ENCODE data around the gene SYT15B.
"Not testable (repeated sequence)": the region's sequence is repeated elsewhere in the genome, so short reads cannot be mapped to it uniquely, and the experiment has no call there.

Gene SYT15B
- total RNA-seq = 0 to 0.09 (median 0) reads per million in 4 experiments

DNA sequence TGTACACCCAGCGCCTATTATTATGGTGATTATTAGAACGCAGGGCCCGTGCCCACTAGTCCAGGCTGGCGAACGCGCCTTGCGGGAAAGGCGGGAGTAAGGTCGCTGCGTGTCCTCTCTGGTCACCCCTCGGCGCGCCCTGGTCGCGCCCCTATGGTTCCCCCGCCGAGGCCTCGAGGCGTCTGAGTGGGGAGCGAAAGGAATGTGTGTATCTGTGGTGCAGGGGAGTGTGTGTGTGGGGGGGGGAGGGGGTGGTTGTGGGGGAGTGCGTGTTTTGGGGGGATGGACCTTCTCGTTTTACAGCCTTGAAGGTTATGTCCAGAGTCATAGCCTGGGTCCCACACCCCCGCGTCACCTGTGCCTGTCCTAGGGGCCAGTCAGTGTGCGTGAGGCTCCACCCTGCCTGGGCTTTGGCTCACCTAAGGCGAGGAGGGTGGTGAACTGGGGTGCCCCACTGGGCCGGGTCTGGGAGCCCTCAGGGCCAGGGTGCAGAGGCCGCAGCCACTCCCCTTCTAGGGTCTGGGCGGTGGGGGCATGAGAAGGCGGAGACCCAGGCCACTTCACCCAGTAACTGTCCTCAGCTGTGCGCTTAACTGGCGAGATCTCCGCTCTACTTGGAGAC is at the start of gene SYT15B:
TSS of gene SYT15B (minus strand) at position 39 of the 622 bp plus-strand sequence. CDS start 952 bp downstream, outside the sequence.
- DNase-seq = not testable (repeated sequence)

DNA sequence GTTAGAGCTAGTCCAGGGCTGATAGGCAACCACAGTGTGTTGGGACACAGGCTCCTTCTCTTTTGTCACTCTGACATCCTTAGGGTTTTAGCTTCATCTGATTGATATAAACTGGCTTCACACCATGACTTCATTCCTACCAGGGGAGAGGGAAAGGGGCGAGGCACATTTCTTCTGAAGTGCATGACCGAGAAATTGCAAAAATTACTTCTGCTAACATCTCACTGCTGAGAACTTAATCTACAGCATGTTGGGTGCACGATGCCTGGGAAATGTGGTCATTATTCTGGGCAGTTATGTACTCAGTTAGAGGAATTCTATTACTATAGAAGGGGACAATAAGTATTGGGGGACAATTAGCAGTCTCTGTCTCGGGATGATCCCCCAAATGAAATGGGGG is 16.2 kb upstream of the SYT15B start:
- DNase-seq = not testable (repeated sequence)

DNA sequence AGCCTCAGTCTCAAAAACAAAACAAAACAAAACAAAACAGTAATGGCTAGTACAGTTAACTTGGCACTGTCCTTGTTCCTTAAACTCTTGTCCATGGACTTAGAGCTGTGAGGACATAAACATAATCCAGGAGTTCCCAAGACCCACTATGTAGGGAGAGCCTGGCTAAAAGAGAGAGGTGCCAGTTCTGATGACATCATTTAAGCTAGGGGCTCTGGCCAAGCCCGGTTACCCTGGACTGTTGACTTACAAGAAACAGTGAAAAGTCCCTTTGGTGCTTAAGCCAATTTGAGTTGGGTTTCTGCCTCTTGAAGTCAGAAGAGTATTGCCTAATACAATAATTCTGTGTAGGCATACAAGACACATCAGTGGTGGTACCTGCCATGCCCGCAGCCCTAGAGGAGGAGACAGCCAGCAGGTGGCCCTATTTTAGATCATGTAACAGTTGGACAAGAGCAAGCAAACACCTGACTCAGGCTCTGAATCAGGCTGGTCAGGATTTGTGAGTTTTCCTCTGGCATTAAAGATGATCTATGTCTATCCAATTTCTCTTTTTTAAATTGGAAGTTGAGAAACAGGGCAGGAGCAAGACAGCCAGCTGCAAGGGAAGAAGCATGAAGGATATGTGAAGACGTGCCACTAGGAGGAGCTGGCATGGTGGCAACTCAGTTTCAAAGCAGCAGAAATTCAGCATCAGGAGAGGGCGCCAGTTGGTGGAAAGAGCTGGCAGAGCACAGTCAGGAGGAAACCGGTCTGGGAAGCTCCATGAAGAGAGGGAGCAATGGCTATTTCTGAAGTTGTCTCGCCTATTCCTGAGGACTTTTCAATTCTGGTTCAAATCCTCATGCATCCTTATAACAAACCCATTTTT is 12.2 kb upstream of the SYT15B start:
- DNase-seq = not testable (repeated sequence)

DNA sequence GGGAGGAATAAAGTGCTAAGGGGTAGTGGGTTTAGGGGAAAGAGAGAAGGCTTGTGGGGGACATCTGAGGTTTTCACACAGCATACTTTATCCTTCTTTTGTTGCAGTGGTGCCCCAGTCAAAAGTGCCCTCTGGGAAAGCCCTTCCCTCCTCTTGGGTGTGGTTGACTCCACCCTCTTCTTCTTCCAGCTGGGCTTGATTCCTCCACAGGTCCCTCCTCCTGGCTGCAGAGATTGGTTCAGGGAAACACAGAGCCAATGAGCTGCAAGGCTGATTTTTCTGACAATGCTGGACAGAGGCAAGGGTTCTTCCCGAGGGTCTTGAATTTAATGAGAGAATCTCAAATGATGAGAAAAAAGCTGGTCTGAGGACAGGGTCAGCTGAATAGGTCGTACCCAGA is 7.4 kb upstream of the SYT15B start:
- DNase-seq = not testable (repeated sequence)

DNA sequence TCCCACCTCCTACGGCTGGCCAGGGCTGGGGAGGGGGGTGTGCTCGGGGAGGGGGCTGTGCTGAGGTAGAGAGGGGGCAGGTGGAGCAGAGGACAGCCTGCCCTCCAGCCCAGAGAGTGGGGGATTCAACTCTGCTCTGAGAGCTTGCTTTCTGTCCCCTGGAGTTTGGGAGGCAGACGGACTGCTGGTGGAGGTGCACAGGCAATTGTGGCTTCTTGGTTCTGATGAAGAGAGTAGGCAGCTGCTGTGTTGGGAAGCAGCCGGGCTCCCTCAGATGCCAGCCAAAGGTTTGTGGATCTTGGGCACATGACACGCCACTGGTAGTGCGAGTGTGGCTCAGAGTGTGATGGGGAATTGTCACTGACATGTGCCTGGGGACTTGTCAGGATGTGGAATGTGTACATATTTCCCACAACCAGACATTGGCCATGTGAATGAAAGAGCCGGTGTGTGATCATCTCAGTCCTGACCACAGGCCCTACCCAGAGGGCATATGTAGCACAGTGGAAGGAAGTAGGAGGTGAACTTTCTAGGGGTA is 5.3 kb upstream of the SYT15B start:
- DNase-seq = not testable (repeated sequence)

DNA sequence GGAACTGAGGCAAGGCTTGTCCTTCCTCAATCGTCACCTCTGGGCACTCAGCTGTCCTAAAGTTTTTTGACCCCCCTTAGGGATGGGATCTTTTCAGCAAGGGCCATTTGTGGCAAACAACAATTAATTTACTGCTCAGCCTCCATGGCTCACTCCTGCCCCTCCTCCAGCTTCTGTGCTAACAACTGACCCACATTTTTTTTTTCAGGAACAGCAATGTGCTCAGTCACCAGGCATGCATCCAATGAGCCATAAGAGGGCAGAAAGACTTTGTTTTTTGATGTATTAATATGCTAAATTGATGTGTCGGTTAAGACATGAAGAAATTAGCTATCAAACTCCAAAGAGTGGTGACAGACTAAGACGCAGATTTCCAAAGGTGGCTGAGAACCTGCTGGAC is 4.7 kb upstream of the SYT15B start:
- DNase-seq = not testable (repeated sequence)

DNA sequence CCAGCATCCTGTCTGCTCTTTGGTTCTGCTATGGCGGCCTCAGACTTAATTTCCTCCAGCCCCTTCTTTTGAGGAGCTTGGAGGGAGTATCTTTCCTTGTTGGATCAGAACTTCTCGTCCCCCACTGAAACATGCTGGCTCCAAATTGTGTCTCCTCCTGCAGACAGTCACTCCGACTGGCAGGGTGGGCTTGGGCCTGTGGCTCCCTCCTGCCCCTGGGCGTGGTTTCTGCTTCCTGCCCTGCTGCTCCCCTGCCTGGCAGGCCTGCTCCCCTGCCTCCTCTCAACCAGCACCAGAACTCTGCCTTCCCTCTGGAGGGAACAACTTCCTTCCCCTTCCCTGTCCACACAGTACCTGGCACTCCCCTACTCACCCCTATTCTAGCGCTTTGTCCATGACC is 3.8 kb upstream of the SYT15B start:
- not testable (repeated sequence) for DNase-seq

DNA sequence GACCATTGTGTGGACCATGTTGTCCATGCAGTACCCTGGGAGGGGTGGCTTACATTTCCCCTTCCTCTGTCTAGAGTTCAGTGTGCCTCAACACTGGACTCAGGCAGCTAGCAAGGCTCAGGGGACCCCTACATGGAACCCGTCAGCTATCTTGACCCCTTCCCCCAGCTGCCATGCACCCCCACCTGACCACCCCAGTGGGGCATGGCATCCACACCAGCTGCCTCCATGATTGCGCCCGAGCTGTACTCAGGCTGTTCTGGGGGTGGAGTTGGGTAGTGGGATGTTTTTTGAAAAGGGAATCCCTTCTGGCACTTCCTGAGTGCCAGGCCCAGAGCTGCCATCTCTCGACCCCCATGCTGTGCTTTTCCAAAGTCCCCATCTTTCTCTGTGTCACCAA is 1.8 kb upstream of the SYT15B start:
- DNase-seq = not testable (repeated sequence)

DNA sequence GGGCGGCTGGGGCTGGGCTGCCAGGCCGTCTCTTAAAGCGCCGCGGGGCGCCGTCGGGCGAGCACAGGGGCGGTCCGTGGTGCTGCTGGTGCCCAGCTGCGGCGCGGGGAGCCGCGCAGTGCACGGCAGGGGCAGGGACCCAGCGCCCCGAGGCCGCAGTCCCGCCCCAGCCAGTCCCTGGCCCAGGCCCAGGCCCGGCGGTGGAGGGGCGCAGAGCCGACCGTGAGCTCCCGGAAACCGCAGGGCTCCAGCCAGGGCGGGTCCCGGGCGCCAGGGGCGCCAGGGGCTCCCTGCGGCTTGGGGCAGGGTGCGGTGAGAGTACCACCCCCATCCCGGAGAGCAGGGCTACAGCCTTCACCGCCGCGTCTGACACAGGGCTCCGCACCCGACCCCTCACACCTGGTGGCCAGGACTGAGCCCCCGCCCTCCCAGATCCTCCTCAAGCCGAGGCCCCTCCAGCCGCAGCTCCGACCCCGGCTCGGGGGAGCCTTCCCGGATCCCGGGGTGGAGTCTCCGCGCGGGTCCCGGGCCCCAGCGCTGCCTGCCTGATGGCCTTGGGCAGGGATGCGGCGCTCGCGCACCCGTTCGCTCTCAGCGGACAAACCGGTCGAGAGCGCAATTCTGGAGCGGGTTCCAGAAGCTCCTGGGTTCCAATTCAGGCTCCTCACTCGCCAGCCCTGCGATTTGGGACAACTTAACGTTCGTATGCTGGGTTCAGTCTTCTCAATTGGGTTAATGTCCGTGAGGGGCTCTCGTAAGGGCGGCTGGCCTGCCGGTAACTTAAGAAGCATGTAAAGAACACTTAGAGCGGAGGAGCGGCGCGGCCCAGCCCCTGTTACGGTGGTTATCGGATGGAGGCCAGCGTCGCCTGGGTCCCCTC is 478 bp downstream of the SYT15B start:
- DNase-seq = not testable (repeated sequence)

DNA sequence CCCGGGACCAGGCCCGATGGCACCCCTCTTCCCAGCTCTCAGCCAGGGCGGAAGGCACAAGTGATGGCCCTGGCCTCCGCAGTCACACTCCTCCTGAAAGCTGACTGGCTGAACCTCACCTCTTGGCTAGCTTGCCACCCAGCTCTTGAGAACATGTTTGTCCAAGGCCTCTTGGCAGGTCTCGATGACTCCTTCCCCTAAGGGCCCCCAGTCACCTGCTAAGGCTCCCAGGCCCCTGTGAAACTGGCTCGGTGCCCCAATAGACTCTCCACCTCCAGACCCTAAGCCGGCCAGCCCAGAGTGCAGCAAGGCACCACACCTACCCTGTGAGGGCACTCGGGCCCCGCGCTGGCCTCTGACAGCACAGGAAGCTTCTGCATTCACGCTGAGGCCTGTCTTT is 4.5 kb downstream of the SYT15B start:
- not testable (repeated sequence) for DNase-seq

DNA sequence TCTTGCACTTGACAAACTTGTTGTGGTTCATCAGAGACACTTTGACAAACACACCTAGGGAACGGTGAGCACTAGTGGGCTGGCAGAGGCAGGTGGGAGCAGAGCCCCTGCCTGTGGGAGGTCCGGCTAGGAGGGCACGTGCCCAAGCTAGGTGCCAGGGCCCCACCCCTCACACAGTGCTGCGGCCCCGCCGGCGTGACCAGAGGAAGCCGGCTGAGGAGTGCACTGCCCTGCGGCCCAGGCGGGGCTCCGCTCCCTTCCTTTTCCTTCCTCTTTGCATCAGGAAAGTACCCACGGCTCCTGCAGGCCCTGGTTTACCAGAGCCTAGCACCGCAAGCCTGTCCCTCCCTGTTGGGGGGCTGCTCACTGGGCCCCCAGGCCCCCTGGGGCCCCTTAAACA is 7.2 kb downstream of the SYT15B start:
- DNase-seq = not testable (repeated sequence)

DNA sequence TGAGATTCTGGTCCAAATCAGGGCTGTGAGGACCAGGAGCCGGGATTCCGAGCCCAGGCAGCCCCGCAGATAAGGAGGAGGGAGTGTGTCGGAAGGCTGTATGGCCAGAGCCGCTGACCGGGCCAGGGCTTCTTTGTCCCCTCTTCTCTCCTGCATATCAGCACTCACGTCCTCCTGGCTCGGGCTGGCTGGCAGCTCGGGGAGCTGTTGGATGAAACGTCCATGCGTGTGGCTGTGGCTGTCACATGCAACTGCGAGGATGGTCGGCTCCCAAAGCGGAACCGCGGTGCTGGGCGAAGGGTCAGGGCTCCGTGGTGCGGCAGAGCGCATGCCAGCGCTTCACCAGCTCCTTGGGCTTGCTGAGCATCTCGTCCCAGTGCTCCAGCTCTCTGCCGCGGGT is 9.5 kb downstream of the SYT15B start:
- DNase-seq = not testable (repeated sequence)

DNA sequence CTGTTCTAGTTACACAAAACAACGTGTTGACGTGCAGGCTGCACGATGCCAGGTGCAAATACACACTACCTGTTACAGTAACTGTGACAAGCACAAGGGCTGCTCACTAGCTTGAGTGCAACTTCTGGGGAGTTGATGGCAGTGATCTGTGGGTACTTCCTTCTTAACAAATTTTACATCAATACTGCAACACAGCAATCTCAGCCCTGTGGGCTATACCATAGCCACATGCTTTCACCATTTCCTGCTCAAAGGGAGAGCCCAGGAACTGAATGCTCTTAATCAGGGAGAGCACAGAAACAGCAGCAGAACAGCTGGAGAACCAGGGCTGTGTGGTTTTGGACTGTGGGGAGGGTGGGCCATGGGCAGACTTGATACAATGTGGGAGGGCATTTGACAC is 10.2 kb downstream of the SYT15B start:
- DNase-seq = not testable (repeated sequence)

DNA sequence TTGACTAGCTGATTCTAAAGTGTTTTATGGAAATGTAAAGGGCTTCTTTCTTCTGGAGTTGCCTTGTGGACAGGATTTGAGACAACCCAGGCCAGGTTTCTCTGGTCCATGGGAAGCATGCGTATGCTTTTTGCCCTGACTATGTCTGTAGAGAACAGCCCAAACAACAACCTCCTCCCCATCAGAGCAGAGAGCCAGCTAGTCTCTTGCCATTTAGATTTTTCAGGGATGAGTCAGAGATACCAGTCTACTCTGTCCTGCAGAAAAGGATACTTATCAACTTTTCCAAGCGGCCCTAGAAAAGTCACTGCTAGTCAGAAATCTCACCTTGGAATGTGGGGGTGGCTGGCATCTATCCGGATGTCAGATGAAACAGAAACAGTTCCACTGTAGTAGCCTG is 11.6 kb downstream of the SYT15B start:
- not testable (repeated sequence) for DNase-seq

DNA sequence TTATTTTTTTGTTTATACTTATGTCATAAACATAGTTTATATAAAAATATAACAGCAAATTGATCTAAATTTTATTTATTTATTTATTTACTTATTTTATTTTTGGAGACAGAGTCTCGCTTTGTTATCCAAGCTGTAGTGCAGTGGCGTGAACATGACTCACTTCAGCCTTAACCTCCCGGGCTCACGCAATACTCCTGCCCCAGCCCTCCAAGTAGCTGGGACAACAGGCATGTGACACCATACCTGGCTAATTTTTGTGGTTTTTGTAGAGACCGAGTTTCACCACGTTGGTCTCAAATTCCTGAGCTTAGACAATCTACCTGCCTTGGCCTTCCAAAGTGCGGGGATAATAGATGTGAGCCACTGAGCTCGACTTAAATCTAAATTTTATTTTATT is 13.0 kb downstream of the SYT15B start:
- DNase-seq = not testable (repeated sequence)

DNA sequence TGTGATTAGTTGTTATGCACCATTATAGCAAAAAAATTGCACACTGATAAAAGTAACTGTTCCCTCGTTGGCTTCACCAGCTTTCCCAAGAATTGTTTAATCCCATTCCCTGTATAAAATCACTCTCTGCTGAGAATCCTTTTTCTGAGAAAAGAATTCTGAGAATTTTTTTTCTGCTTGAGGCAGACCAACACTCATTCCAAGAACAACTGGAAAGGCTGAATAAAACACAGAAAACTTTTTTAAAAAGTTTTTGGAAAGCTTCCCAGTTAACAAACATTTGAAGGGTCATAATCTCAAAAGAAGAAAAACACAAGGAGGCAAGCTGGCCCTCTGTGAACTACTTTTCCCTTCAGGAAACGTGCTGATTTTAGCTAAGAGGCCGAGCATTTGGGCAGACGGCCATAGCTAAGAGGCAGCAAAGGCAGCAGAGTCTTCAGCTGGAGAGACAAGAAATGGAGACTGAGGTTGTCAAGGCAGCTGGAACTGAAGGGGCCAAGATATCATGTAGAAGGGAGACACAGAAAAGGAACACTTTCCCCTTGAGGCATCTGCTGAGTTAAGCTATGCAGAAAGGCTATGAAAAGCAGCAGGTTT is 16.5 kb downstream of the SYT15B start:
- DNase-seq = not testable (repeated sequence)

DNA sequence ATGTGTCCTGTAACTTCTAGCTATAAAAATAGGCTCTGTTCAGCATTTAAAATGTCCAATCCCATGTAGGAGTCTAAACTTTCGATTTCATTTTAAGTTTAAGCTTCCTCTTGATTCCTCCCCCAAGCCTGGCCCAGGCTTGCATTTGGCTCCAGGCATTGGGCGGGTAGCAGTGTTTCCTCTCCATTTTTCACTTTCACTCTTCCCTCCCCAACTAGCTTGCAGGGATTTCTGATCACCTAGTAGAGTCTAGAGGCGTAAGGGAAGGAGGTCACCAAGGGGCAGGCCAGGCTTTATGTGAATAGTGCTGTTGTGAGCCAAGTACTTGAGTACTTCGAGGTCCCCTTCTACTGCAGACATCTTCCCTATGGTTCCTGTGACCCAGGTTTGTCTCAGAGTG is 18.5 kb downstream of the SYT15B start:
- not testable (repeated sequence) for DNase-seq

DNA sequence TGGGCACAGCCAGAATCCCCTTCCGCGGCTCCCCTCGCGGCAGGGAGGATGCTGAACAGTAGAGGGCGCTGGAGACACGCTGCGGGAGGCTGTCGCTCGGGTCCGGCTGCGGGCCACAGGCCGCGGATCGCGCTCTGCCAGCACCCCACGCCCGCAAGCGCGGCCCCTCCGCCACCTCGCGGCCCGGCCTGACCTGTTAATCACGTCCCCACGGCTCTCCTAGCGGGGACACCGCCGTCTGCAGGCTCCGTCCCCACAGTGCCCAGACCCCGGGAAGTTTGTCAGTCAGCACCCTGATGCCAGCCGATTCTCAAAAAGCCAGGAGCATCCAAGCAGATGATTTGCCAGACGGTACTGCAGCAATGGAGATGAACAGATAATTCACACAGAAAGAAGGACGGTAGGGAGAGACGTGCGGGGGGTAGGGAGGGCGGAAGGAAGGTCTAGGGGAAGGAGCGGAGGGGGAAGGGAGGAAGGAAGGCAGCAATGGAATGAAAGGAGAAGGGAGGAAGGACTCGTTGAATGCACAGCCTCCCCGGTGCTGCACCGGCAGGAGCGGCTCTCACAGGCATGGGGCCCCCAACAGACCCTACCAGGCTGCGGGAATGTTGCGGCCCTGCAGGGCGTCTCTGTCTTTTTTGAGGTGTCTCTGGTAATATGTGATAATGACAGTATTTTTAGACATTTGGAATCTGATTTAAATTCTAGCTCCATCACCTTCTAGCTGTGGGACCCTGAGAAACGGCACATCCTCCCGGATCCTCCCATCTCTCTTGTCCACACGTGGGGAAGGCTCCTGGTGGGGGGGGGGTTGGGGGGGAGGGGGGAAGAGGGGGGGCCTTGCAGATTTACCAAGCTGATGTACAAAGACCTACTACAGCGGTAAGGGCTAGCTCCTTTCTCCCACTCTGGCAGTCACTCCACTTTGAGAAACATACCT is 19.5 kb downstream of the SYT15B start:
- not testable (repeated sequence) for DNase-seq

DNA sequence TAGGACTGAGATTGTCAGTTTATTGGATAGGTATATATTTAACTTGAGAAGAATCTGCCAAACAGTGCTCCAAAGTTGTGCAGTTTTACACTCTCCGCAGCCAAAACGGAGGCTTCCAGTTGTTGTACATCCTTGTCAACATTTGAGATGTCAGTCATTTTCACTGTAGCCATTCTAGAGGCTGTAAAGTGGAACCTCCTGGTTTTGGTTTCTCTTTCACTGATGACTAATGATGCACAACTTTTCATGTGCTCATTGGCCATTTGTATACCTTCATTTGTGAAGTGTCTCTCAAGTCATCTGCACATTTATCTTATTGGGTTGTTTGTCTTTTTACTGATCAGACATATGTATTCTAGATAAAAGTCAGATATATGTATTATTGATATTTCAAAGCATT is 22.5 kb downstream of the SYT15B start:
- DNase-seq = not testable (repeated sequence)

DNA sequence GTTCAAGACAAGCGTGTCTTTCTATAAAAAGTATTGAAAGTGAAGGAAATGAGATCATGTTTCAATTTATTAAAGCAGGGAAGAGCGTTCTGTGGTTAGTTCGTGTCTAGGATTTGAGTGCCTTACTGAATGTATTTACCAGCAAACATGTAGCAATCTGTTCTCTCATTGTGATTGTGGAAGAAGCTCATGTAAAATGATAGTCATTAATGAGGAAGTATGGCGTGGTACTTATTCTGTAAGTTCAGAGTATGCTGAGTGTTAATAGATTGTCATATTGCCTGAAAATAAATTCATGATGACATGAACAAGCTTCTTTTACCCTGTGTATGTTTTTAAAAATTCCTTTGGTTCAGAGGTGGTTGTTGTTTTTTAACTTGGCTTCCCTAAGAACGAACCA is 32.5 kb downstream of the SYT15B start:
- DNase-seq = not testable (repeated sequence)

DNA sequence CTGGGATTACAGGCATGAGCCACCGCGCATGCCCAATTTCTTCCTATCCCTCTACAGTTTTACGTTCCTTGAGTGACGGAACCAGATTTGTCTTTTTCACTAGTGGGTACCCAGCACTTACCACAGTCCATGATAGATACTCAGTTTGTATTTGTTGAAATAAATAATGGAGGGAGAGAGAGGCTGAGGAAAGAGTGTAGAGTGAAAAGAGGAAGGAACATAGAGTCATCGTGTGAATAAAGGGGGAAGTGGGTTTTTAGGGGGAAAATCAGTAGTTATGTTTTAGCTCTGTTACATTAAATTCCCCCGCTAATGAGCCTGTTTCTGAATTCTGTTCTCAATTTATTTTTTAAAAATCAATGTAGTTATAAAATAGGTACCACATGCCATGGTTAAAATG is 37.7 kb downstream of the SYT15B start:
- not testable (repeated sequence) for DNase-seq
